ENCODE data around the gene C2CD4C. TPM values are rescaled to one million over a fixed set of nuclear protein-coding genes. Genes with fewer than 3 reads are reported as not detected.

C2CD4C gene
- polyA plus RNA-seq, 3 donors = not detected

DNA sequence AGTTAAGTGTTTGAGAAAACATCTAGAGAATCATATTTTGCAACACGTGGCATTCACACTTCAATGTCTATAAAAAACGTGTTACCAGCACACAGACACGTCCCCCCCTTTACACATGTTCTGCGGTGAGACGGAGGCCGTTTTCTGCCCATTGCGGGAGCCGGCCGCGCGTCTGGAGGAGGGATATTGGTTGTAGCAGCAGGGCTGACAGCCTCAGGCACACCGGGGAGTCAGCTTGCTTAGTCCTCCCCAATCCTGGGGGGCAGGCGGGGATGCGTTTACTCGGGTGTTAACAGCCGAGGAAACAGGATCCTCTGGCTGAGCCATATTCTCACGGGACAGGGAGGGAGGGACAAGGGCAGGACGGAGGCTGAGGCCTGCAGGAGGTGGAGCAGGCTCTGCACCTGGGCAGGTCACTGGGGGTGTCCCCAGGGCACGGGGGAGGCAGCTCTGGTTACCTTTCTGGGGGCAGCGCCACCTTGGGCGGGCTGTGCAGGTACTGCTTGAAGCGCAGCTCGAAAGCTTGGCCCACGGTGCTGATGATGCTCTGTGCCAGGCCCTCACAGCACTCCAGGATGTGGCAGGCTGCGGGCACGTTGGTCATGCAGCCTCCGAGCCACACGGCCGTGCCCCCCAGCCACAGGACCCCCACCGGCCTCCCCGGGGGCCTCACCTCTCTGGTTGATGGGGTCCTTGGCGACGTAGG lies 26.9 kb upstream of the C2CD4C start:
- Mint-ChIP-seq H3K9me3 (peaks cover 3 to 5% (median 4%) of the 10 kb centered on the region in 7 donors), H3K27ac (no peak overlapping the region), H3K4me1 (no peaks in the 10 kb centered on the region), H3K27me3 (ENCODE audit: low read depth in 3 of 3) (peaks cover 2 to 3% (median 3%) of the 10 kb centered on the region in 3 donors), H3K4me3 (no peak overlapping the region), H3K36me3 (no peaks in the 10 kb centered on the region)
- H3K79me2 ChIP-seq (ENCODE audit: insufficient read depth, low read length) = no peaks in the 10 kb centered on the region
- no peak overlapping the region for H2AFZ ChIP-seq (ENCODE audit: insufficient read depth, low read depth, low read length, poor library complexity, severe bottlenecking)
- TF ChIP-seq, protein P1, sequence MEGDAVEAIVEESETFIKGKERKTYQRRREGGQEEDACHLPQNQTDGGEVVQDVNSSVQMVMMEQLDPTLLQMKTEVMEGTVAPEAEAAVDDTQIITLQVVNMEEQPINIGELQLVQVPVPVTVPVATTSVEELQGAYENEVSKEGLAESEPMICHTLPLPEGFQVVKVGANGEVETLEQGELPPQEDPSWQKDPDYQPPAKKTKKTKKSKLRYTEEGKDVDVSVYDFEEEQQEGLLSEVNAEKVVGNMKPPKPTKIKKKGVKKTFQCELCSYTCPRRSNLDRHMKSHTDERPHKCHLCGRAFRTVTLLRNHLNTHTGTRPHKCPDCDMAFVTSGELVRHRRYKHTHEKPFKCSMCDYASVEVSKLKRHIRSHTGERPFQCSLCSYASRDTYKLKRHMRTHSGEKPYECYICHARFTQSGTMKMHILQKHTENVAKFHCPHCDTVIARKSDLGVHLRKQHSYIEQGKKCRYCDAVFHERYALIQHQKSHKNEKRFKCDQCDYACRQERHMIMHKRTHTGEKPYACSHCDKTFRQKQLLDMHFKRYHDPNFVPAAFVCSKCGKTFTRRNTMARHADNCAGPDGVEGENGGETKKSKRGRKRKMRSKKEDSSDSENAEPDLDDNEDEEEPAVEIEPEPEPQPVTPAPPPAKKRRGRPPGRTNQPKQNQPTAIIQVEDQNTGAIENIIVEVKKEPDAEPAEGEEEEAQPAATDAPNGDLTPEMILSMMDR (IDR thresholded peaks at IDR 0.05) = no peak
- peaks cover 2 to 8% of the 10 kb centered on the region in 2 donors for H3K9me3 ChIP-seq (replicated peaks in 1 of 2; ENCODE audit: control insufficient read depth in 1 of 2, insufficient read depth in 1 of 2, low read length in 2 of 2)
- 87% methylated on average over 26 of the region's 33 CpGs for WGBS (ENCODE audit: insufficient coverage)
- no peak overlapping the region for H3K9ac ChIP-seq (ENCODE audit: insufficient read depth, low read length, poor library complexity, severe bottlenecking)
- no peaks in the 10 kb centered on the region for H3K36me3 ChIP-seq (replicated peaks in 1 of 2; ENCODE audit: control insufficient read depth in 1 of 2, insufficient read depth in 2 of 2, low read length in 2 of 2)
- H3K4me1 ChIP-seq (ENCODE audit: control insufficient read depth in 1 of 2, insufficient read depth in 2 of 2, low read length in 2 of 2) = no peaks in the 10 kb centered on the region
- no peak overlapping the region for H3K4me3 ChIP-seq (replicated peaks in 1 of 3; ENCODE audit: low read depth in 2 of 3, low read length in 3 of 3)
- intact Hi-C loops (cut with micrococcal nuclease) = no loop called here
- H3K27ac ChIP-seq (ENCODE audit: low read depth in 1 of 2, low read length in 2 of 2) = no peak overlapping the region
- no peaks in the 10 kb centered on the region for H3K27me3 ChIP-seq (ENCODE audit: control insufficient read depth in 2 of 2, insufficient read depth in 2 of 2, low read length in 2 of 2)
- no peak for DNase-seq
- H3K4me2 ChIP-seq (replicated peaks; ENCODE audit: extremely low read depth, low read length, poor library complexity, severe bottlenecking) = no peak overlapping the region
- no peaks in the 10 kb centered on the region for H4K20me1 ChIP-seq (ENCODE audit: insufficient read depth, low read length)

- 92% methylated on average over 17 of the region's 26 CpGs for WGBS (ENCODE audit: insufficient coverage)
- Histone ChIP-seq H3K9ac (ENCODE audit: insufficient read depth, low read length, poor library complexity, severe bottlenecking) (no peak overlapping the region), H4K20me1 (ENCODE audit: insufficient read depth, low read length) (no peaks in the 10 kb centered on the region), H2AFZ (ENCODE audit: insufficient read depth, low read depth, low read length, poor library complexity, severe bottlenecking) (no peak overlapping the region), H3K27ac (ENCODE audit: low read depth in 1 of 2, low read length in 2 of 2) (no peak overlapping the region), H3K4me2 (replicated peaks; ENCODE audit: extremely low read depth, low read length, poor library complexity, severe bottlenecking) (no peak overlapping the region), H3K9me3 (replicated peaks in 1 of 2; ENCODE audit: control insufficient read depth in 1 of 2, insufficient read depth in 1 of 2, low read length in 2 of 2) (peaks cover 9 to 14% of the 10 kb centered on the region in 2 donors), H3K4me1 (ENCODE audit: control insufficient read depth in 1 of 2, insufficient read depth in 2 of 2, low read length in 2 of 2) (no peaks in the 10 kb centered on the region), H3K36me3 (replicated peaks in 1 of 2; ENCODE audit: control insufficient read depth in 1 of 2, insufficient read depth in 2 of 2, low read length in 2 of 2) (no peaks in the 10 kb centered on the region), H3K27me3 (ENCODE audit: control insufficient read depth in 2 of 2, insufficient read depth in 2 of 2, low read length in 2 of 2) (no peaks in the 10 kb centered on the region), H3K4me3 (replicated peaks in 1 of 3; ENCODE audit: low read depth in 2 of 3, low read length in 3 of 3) (no peak overlapping the region), H3K79me2 (ENCODE audit: insufficient read depth, low read length) (no peaks in the 10 kb centered on the region)
- Mint-ChIP-seq H3K4me3 (no peak overlapping the region), H3K27me3 (ENCODE audit: low read depth in 3 of 3) (peaks cover 0 to 3% (median 0%) of the 10 kb centered on the region in 3 donors), H3K27ac (no peak overlapping the region), H3K4me1 (no peaks in the 10 kb centered on the region), H3K36me3 (no peaks in the 10 kb centered on the region), H3K9me3 (peaks cover 5 to 10% (median 7%) of the 10 kb centered on the region in 7 donors)
- intact Hi-C loops (cut with micrococcal nuclease) = no loop called here
- TF ChIP-seq, protein P1 (IDR thresholded peaks at IDR 0.05) = no peak
- no peak for DNase-seq
These were observed 26.2 kb upstream of the C2CD4C start for GRCh38 chr19:435056-435706.

Measured in CD14-positive monocyte (primary cell).